NCI-H146 (cell line): ENCODE data around the gene MOGAT1.
A peak's percentile ranks its signal among the peaks of the same experiment; 100 is the strongest.
"Not testable (repeated sequence)": the region's sequence is repeated elsewhere in the genome, so short reads cannot be mapped to it uniquely, and the experiment has no call there.

Experiments used
- DNase-seq: peaks from one replicate; lab custom pipeline; 2025; lab: John Stamatoyannopoulos, UW

MOGAT1 gene

DNA sequence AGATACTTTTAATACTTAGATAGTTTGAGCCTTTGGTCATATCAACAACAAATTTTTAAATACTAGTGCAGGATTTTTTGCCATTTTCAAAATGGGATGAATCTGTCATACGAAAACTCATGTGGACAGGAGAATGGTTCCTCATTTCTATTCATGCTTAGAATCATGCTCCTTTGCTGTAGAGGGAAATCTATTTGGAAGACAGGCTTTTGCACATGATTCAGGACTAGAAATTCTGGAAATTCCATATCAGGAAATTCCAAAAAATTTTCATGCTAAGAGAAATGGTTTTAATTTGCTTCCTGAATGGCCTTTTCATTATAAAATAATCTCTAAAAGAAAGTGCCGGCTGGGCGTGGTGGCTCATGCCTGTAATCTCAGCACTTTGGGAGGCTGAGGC, 39.3 kb downstream of the MOGAT1 start:
- DNase-seq: no peak

DNA sequence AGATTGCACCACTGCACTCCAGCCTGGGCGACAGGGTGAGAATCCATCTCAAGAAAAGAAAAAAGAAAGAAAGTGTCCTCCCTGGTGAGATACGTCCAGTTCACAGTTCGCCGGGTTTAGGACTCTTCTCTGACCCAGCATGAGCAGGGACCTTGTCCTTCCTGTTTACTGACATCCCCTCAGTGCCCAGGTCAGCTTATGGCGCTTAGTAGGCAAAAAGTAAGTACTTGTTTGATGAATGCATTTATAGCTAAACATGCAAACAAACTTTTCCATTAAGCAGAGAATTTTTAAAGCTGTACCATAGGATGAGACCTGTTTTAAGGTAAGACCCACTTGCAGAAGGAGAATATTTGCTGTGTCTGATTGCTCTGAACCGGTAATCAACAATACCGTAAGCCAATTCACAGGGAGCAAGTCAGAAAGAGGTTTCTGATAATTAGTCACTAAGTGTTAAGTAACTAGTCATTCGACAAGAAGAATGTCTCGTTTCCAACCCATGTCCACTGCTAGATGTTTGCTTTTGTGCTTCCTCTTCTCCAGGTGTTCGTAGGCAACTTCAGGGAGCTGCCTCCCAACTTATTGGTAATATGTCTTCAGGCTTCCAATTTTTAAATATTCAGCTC, 40.0 kb downstream of the MOGAT1 start:
- DNase-seq: no peak

DNA sequence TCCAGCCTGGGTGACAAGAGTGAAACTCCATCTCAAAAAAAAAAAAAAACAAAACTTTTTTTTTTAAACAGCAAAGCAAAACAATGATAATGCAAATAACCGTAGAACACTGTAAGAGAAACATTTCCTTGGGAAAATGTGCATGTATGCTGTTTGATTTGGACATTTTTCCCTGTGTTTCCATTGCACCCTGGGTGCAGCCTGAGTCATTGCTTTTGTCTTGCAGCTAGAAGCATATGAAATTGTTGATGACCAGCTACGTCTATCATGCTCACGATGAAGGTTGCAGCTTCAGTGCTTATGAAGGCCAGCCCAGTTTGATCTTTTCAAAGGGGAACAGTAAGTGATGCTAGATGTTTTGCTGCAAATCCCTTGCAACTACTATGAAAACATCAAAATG, 41.5 kb downstream of the MOGAT1 start:
- DNase-seq: no peak

DNA sequence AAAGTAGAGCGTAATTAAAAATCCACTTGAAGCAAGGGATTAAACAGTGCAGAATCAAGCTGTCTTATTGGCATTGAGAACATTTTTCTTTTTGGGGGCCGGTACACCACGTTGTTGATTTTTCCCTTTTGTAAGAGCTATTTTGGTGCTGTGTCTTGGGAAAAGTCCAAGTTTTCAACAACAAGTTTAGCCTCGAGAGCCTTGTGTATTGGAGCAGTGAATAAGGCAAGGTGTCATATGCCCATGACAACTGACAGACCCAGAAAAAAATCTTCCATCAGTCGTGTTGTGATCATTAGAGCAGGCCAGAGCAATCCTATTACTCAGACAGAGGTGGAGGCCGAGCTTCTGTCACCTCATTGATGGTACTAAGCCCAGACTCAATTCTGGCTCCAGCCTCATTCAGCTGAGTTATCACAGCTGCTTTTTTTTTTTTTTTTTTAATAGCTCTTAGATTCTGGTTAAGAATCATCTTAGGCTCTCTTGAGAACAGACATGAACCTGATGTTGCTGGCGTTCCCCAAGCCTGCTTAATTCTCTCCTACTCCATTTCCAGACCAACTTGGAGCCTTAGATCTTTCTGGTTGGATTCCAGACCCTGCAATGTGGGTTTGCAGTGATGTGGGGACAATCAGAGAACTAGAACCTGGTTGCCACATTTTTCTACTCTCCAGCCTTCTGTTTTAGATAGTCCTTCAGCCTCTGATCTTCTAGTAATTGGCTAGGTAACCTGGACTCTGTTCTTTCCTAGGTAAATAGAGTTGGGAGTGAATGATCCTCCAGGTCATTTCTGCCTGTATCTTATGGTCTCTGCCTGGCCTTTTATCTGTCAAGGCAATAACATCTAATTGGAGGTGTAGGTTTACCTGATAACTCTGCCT, 43.1 kb downstream of the MOGAT1 start:
- no peak for DNase-seq

DNA sequence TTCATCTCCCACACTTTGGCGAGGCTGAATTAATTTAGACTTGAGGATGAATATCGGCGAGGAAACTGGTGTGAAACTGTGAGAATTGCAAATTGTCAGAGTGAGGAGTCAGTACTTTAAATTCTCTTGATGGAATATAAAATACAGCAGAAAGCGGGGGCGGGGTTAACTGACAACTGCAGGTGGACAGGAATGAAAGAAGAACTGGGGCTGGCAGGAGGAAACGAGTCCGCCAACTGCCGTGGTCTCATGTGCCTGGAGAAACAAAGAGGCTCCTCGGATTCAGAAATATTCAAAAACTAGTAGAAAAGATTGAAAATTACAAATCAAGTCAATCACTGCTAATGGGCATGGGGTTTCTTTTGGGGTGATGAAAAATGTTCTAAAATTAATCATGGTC, 44.3 kb downstream of the MOGAT1 start:
- no peak for DNase-seq

DNA sequence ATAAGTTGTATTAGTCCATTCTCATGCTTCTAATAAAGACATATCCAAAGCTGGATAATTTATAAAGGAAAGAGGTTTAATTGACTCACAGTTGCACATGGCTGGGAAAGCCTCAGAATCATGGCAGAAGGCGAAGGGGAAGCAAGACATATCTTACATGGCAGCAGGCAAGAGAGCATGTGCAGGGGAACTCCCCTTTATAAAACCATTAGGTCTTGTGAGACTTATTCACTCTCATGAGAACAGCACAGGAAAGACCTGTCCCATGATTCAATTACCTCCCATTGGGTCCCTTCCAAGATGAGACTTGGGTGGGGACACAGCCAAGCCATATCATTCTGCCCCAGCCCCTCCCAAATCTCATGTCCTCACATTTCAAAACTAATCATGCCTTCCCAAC, 48.3 kb downstream of the MOGAT1 start:
- not testable (repeated sequence) for DNase-seq

DNA sequence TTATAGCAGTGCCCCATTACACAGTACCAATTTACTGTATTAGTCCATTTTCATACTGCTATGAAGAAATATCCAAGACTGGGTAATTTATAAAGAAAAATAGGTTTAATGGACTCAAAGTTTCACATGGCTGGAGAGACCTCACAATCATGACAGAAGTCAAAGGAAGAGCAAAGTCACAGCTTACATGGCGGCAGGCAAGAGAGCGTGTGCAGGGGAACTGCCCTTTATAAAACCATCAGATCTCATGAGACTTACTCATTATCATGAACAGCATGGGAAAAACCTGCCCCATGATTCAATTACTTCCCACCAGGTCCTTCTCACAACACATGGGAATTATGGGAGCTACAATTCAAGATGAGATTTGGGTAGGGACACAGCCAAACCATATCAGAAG, 50.1 kb downstream of the MOGAT1 start:
- DNase-seq: not testable (repeated sequence)

DNA sequence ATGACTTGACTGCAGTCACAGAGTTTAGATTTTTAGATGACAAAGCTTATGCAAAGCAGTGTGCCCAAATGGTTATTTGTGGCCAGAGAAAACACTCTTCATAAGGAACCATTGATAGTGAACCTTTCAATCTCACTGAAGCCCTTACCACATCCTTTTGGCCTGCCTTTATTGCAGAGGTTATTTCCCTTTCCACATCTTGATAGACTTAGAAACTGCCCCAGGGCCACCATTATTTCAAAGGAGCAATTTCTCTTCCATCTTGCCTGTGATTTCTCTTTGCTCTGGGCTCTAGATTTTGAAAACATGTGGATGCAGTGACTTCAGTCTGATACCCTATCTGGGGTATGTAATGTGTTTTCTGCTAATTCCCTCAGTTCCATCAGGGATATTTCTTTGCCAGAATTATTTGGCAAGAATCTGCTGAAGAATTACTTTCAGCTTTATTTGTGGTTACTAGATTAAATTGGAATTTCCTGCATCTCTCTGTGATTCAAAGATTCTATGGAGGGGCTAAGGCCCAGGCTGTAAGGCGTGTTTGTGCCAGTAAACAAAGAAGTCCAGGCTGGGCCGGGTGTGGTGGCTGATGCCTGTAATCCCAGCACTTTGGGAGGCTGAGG, 51.0 kb downstream of the MOGAT1 start:
- DNase-seq: no peak

DNA sequence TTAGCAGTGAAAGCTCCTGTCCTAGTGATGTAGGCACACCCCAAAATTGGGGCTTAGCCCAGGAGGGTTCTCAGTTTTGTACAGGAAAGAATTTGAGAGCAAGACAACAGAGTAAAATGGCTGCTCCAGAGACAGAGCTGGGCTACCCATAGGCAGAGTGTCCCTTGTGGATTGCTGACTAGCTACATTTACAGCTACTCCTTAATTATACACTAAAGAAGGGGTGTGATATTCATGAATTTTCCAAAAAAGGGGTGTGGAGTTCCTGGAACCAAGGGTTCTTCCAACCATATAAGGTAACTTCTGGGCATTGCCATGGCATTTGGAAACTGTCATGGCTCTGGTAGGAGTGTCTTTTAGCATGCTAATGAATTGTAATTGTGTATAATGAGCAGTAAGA, 52.8 kb downstream of the MOGAT1 start:
- DNase-seq: no peak

DNA sequence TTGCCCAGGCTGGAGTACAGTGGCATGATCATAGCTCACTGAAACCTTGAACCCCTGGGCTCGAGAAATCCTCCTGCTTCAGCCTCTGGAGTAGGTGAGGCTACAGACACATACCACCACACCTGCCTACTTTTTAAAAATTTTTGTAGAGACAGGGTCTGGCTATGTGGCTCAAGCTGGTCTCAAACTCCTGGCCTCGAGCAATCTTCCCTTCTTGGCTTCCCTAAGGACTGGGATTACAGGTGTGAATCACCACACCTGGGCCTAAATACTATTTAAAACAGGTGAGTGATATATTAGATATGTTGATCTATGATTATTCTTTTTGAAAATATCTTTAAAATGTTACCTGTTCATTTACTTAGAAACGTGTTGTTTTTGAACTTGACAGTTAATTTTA, 57.2 kb downstream of the MOGAT1 start:
- no peak for DNase-seq

DNA sequence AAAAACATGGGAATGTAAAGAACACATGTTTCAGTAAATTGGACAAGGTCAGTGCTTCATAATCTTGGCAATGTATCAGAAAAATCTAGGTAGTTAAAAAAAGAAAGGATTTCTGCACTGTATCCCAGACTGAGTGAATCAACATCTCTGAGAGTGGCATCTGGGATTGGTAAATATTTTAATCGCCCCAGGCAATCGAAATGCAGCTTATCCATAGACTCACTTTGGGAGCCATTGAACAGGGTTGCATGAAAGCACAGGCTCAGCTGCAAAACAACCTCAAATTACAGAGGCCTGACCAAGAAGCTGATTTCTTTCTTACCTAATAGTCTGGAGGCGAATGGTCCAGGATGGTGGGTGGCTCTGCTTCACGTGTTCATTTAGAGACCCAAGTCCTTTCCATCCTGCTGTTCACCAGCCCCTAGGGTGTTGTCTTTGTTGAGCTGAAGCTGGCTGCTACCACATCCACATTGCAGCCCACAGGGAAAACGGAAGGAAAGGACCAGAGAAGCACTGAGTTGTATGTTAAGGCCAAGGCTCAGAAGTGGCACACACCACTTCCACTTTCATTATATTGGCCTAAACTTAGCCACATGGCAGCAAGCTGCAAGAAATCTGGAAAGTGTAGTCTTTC, 59.0 kb downstream of the MOGAT1 start:
- DNase-seq: peak; percentile 46

DNA sequence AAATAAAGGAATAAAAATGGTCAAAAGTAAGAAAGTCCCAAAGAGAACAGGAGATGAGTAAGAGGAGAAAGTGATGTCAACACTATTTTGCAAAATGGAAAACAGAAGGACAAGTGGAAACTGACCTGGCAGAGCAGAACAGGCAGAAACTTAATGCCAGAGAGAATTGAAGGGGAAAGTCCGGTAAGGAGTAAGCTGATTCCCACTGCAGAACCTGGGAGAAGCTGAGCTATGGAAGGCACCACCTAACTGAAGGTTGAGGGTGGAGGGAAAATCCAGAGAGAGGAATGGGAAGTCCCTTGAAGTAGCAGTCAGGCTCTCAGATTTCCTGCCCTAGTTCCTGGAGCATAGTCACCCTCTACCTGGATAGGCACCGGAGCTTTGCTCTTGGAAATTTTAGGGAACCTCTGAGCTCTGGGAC, 59.8 kb downstream of the MOGAT1 start:
- DNase-seq: no peak

DNA sequence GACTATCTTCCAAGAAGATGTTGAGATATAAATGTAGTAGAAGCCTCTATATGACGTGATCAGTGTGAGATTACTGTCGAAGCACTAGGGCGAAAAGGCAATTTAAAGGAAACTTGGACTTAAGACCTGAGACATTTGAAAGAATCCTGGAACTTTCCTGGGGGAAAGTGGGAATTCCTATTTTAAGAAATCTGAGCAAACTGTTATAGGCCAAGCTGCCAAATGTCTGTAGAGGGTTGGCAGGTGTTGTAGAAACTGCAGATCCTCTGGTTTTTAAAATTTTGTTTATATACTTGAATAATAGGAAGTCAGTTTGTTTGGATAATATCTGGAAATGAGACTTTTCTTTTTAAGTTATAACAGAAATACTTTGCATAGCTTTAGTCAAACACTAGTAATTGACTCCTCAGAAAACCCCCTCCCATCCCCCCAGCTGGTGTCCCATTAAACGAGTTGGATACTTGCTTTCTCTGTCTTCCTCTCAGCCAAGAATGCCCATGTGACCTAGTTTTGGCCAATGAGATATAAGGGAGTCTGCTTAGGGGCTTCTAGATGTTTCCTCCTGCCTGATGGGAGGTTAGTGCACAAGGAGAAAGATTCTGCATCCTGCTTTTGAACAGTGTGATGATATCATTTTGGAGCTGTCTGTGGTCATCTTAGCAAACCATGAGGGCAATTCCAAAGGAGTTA, 61.2 kb downstream of the MOGAT1 start:
- DNase-seq: no peak

DNA sequence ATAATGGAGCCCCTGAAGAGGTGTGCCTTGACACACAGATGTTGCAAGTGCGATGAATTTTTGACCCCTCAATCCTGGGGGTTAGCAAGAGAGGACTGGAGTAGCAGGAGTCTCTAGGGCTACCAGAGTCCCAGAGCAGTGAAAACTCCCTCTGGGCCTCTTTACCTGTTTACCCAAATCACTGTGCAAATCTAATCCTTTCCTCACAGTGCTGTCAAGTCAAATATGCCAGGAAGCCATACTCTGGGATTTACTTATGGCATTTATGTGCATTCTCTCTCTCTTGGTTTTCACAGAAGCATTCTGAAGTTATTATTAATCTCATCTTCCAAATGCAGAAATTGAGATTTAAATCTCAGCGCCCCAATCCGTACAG, 62.0 kb downstream of the MOGAT1 start:
- no peak for DNase-seq

DNA sequence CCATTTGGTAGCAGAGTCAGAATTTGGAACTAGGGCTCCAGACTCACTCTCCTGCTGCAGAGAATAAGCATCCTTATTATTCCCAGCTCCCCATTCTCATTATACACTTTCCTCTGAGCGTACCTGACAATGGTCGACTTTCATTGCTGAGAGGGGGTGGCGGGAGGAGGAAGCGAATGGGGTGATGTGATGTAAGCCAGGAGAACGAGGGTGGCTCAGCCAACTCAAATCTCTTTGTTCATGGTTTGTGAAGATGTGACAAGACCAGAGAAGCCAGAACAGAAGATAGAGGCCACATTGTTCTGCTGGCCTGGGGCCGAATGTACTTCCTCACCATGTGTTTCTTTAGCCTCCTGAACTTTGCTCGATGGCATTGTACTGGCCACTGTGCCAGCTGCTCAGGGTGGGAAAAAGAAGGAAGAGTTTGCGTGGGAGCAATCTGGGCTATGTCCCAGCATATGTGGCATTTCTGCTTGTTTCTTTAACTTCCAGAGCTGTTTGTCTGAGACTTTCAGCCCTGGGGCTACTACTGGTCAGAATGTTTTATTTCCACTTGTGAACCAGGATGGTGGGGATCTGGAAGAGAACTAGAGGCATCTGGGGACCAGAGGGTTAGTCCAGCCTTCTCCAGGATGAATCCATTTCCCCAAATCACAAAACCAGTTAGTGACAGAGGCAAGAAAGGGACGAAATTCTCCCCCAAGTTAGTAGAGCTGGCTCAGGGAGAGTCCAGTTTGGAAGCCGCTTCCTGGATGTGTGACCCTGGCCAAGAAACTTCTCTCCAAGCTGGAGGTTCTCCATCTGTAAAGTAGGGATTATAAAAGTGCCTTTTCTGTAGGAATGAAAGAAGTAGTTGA, 62.6 kb downstream of the MOGAT1 start:
- DNase-seq: no peak

DNA sequence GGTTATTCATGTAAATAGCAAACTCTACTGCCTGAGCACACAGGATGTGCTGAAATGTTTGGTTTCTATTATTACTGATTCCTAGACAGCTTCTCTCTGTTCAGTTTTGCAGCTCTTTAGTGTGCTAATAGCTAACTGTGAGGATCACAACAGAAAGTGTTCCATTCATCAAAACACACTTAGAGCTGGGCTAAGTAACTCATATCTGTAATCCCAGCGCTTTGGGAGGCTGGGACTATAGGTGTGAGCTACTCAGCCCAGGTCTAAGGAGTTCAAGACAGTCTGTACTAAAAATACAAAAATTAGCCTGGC, 63.2 kb downstream of the MOGAT1 start:
- no peak for DNase-seq

DNA sequence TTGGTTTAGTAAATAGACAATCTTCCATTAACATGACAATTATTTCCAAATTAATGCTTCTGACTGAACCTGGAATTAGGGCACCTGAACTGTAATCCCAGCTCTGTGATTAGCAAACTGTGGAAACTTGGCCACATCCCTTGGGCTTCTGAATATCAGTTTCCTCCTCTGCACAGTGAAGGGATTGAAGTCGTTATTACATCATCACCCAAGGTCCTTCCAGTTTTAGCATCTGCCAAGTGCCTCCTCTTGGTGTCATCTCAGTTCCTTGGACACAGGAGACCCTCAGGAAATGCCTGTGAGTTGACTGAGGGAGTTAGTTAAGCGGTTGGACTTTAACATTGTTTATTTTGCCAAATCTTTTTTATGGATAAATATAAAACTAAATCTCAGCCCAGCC, 64.8 kb downstream of the MOGAT1 start:
- no peak for DNase-seq

DNA sequence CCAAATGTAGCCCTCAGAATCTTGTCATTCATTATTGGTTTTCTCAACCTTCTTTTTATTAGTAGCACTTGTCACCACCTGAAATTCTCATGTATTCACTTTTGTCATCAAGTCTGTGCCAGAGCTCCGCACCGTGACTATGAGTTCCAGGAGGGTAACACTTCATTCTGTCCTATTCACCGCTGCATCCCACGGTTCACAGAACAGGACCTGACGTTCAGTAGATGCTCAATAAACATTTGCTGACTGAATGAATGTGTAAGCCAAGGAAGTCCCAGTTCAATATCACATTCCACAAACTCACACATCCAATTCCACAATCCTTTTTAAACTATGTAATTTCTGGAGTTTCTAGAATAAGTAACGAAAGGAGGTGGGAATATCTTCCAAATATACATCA, 65.5 kb downstream of the MOGAT1 start:
- DNase-seq: no peak

DNA sequence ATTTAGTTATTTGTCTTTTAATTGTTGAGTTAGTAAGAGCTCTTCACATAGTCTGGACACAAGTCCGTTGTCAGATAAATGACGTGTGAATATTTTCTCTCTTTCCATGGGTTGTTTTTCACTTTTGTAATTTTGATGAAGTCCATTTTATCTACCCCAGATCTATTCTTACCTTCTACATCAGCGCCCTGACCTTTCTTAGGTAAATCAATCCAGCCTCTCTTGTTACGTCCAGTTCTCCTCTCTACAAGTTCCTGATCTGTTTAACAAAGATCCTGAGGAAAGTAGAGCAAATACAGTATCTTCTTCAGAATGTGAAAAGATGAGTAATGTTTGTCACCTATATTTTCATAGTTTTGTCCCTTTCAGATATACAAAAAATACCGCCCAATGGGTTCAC, 66.9 kb downstream of the MOGAT1 start:
- no peak for DNase-seq

DNA sequence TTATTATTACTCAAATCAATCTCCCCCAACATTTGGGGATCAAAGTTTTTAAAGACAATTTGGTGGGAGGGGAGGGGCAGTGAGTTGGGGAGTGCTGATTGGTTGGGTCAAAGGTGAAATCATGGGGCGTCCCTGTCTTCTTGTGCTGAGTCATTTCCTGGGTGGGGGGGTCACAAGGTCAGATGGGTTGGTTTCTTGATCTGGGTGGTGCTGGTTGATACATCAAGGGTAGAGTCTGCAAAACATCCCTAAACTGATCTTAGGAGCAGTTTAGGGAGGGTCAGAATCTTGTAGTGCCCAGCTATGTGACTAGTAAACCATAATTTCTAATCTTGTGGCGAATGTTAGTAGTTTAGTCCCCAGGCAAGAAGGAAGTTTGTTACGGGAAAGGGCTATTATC, 67.4 kb downstream of the MOGAT1 start:
- no peak for DNase-seq

DNA sequence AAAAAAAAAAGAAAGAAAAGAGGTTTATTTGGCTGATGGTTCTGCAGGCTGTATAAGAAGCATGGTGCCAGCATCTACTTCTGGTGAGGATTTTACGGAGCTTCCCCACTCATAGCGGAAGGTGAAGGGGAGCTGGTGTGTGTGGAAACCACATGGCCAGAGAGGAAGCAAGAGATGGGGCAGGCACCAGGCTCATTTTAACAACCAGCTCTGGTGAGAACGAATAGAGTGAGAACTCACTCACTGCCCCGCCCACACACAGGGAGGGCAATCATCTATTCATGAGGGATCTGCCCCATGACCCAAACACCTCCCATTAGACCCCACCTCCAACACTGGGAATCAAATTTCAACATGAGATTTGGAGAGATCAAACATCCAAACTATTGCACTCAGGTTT, 68.5 kb downstream of the MOGAT1 start:
- DNase-seq: no peak
